Hematopoietic multipotent progenitor cell treated with erythropoietin and hydrocortisone succinate and interleukin-3 and kit ligand, for 6 days (in vitro differentiated cells): ENCODE results near the gene HDAC1.
A peak's percentile ranks its signal among the peaks of the same experiment; 100 is the strongest.
"Not testable (repeated sequence)": the region's sequence is repeated elsewhere in the genome, so short reads cannot be mapped to it uniquely, and the experiment has no call there.

Experiments
- DNase-seq: peaks from one replicate; pipeline ENCODE4 v3.0.0-alpha.2; 2015

HDAC1 gene

DNA sequence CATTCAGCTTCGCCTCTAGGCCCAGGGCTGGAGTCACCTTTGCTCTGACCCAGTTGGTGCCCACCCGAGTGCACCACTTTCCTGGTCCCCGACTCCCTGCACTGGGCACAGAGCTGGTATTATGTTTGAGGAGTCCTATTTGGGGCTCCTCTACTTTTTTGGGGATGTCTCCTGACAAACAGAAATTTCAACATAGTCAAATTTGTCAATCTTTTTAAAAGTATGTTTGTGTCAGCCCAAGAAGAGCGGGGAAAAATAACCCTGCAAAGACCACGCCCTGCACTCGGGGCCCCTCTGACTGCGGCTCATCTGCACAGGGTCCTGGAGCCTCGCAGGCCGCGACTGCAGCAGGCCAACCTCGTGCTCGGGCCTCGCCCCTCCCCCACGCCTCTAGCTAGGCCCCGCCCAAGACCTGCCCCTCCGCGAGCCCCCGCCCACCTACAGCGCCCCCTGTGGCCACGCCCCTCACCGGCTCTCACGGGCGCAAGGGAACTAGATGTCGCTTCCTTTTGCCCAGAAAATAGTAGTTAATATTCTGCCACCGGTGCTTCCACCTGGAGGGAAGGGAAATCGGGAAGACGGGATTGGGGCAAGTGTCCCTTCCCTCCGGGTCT is 59.0 kb downstream of the HDAC1 start:
- DNase-seq: peak; percentile 89

DNA sequence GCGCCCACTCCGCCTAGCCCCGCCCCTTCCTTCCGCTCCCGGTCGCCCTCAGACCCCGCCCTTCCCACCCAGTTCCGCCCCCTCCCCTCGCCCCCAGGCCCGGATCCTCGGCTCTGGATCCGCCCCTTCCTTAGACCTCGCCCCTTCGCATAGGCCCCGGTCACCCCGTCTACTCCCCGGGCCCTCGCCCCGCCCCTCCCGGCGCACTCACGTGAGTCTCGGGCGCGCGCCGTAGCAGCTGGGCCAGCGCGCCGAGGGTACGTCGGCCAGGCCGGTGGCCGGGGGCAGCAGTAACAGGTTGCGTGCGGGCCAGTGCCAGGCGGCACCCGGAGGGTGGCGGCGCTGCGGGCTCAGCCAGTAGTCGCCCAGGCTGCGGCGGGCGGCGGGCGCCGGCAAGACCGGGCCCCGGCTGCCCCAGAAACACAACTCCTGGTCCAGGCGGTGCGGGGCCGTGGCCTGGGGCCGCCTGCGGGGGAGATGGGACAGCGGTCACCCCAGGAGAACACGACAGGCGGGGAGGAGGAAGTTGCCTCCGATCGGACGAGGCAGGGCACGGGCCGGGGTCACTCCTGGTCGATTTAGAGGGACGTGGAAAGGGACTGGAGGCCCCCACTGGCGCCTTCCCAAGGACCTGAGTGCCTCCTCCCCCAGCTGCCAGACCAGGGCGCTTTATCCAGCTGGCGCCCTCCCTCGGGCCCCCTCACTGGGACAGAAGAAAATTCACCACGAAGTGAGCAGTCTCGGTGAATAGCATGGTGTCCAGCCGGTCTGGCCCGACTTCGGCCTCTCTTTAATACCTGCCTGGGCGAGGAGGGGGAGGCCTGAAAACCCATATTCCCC is 59.7 kb downstream of the HDAC1 start:
- peak; percentile 97 for DNase-seq

DNA sequence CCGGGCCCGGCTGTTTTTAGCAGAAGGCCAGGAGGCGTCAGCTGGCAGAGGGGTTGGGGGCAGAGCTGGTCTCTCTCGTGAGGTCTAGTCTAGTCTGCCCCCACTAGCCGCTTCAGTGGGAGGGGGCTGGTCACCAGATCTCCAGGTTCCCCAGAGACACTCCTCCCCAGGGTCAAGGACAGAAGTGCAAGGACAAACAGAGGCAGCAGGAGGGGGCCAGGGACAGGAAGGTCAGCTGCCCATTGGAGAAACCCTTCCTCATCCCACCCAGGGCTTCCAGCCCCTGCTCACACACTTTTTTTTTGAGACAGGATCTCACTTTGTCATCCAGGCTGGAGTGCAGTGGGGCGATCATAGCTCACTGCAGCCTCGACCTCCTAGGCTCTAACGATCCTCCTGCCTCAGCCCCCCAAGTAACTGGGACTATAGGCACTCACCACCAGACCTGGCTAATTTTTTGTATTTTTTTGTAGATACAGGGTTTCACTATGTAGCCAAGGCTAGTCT is 60.4 kb downstream of the HDAC1 start:
- DNase-seq: no peak

DNA sequence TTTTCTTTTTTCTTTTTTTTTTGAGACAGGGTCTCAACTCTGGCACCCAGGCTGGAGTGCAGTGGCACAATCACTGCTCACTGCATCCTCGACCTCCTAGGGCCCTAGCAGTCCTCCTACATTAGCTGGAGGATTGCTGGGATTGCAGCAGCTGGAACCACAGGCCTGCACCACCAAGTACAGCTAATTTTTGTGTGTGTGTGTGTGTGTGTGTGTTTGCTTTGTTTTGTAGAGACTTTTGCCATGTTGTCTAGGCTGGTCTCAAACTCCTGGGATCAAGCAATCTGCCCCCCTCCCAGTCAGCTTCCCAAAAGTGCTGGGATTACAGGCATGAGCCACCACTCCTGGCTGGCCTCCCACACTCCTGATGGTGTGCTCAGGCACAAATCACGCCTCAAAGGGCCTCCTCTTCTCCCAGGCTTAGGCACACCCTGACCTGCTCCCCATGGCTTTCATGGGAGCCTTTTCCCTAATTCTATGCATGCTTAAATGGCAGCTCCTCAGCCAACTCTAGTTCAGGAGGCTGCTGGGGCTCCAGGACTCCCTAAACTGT is 61.0 kb downstream of the HDAC1 start:
- no peak for DNase-seq

DNA sequence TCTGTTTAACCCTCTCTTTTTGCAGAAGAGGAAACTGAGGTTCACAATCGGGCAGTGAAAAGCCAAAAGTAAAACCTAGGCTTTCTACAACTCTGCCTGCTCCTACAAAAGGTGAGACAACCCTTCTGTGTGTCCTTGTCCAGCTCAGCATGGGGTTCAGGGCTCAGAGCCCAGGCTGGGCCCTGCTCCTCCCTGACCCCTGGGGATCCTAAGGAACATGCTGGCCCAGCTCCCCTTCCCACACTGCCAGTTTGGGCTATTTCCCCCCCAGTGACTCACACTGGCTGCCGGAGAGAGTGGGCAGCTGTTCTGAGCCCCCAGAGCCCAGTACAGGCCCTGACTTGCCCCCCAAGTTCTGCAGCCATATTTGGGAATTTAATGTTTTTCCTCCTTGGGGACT is 61.5 kb downstream of the HDAC1 start:
- DNase-seq: no peak

DNA sequence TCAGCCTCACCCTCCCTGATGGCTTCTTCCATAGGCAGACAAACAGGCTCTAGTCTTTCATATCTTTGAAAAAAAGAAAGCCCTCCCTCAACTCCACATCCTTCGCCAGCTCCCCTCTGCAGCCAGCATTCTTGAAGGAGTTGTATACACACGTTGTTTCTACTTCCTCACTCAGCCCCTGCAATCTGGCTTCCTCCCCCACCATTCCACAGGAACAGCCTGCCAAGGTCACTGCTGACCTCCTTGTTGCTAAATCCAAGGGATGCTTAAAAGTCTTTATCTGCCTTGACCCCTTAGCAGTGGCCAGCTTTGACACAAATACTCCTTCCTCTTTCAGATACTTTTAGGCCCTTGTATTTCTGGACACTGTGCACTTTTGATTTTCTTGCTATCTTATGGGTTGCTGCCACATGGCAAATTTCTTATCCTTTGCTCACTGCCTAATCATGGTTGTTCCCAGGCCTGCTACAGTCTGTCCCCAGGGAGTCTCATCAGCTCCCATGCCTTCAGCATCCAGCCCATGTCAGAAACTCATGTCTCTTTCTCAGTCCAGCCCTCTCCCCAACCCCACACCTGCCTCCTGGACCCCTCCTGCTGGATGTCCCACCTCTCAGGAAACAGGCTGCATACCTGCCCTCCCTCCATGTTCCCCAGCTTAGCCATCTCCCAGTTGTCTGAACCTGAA is 62.1 kb downstream of the HDAC1 start:
- DNase-seq: no peak

DNA sequence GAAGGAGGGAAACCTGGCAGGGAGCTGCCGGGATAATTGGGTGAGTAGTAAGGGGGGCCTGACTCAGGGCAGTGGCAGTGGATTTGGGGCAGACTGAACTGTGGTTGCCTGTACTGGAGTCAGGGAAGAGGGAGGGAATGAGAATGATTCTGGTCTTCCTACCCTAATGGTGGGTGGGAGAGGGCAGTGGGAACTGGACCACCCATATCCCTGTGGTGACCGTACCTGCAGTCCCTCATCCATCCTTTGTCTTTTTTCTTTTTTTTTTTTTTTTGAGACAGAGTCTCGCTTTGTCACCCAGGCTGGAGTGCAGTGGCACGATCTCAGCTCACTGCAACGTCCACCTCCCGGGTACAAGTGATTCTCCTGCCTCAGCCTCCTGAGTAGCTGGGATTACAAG is 63.9 kb downstream of the HDAC1 start:
- DNase-seq: not testable (repeated sequence)

DNA sequence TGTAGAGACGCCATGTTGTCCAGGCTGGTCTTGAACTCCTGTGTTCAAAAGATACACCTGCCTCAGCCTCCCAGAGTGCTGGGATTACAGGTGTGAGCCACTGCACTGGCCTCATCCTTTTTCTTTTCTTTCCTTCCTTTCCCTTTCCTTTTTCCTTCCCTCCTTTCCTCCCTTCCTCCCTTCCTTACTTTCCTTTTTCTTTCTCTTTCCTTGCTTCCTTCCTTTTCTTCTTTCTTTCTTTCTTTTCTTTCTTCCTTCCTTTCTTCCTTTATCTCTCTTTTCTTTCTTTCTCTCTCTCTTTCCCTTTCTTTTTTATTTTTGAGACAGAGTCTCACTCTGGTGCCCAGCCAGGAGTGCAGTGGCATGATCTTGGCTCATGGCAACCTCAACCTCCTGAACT is 64.6 kb downstream of the HDAC1 start:
- DNase-seq: no peak

DNA sequence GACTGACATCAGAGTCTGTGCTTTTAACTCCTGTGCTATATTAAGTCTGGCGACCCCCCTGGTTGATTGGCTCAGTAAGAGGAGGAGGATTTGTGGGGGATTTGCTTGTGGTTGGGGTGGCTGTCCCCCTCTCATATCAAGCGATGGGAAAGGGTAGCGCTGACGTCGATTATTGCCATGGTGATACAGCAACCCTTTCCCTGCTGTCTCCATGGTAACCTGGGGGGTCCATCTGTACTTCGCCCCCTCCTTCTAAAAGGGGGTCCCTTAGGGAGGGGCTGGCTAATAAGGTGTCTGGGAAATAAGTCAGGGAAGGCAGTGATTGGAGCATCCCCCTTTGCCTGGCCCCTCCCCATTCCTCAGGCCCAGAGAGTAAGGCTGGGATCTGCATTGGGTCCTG is 65.7 kb downstream of the HDAC1 start:
- DNase-seq: no peak

DNA sequence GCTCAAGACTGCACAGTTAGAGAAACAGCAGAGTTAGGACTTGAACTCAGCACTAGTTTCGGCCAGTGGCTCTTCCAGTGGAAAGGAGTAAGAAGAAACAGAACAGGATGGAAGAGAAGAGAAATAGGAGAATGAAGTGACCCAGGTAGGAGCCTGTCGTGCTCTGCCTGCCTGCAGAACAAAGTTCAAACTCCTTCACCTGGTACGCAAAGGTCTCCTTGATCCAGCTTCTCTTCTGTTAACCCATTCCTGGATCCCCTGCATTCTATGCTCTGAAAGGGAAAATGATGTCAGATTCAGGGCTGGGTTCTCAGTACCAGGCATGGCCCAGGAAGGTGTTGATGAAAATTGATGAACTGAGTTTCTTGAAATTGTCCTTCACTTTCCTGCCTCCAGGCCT is 66.6 kb downstream of the HDAC1 start:
- DNase-seq: no peak

DNA sequence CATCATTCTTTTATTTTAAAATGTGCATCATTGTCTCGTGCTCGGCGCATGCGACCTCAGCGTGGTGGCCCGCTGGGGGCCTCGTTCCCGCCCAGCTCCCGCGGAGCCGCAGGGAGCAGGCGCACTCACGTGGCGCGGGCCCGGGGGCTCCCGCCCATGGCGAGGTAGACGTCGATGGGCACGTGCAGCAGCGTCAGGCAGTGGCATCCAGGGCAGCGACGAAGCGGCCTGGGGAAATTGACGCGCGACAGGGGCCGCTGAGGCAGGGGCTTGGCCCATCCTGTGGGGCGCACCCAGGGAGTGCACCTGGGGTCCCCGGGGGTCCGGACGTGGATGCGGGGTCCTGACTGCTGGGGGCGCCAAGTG is 69.4 kb downstream of the HDAC1 start:
- no peak for DNase-seq

DNA sequence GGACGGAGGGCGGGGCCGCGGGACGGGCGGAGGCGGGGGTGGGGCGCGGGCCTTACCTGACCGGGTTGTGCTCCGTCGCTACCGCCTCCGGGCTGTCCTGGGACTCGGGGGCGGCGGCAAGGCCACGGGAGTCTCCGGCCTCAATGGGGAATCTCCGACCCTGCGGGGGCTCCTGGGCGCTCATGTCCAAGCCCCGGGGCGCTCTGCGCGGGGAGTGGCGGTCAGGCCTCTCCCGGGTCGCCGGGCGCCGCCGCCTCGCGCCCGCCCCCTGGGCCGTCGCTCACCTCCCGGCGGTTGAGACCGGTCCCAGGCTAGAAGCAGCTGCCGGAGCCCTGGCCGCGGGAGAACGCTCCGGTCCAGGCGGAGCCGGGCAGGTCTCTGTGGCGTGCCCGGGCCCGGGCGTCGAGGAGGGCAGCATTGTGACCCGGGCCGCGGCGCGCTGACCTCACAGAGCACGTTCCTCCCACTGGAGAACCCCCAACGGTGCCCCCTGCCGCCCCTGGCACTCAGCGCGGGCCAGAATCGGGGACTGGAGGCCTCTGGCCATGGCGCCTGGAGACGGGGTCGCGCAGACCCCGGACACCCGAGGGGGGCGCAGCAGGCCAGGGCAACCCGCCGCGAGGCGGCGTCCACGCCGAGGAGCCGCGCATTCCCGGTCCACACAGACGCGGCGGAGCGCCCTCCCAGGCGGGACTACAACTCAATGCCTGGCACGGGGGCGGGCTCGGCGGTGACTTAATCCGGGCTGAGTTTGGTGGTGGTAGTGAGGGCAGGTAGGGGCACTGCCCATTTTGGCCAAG is 70.0 kb downstream of the HDAC1 start:
- peak; percentile 55 for DNase-seq

DNA sequence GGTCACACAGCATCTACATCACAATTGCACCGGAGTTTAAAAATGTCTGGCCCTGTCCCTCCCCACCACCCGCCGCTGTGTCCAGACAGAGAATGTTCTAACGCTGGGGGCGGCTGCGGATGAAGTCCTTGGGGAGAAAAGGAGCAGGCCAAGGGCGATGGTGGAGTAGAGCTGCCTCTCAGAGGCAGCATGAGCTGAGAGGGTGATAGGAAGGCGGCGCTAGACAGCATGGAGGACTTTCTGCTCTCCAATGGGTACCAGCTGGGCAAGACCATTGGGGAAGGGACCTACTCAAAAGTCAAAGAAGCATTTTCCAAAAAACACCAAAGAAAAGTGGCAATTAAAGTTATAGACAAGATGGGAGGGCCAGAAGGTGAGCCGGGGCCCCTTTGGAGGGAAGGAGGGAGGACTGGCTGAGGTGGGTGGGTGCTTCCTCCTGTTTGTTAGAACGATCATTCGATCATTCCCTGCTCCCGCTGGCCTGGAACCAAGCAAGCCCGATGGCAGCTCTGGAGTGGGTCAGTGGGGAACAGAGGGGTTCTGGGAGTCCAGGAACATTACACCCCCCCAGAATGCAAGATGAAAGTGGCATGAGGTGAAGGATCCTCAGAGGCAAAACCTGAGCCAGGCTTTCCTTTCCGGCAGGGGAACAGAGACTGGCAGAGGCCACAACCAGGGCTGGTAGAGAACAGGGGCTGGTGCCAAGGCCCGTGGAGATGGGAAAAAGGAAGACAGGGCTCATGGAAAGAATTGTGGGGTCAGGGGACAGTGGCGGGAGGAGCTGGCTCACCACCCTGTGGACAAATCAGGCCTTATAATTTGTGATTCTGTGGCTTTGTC is 70.8 kb downstream of the HDAC1 start, which contains the start of the genes FAM229A and TSSK3:
TSS of gene FAM229A (minus strand) at position 12 of the 840 bp plus-strand sequence. CDS start 394 bp downstream, outside the sequence.
TSS of gene TSSK3 (plus strand) at position 66 of the 840 bp plus-strand sequence. CDS start at position 229, 163 bp downstream.
- DNase-seq: no peak

DNA sequence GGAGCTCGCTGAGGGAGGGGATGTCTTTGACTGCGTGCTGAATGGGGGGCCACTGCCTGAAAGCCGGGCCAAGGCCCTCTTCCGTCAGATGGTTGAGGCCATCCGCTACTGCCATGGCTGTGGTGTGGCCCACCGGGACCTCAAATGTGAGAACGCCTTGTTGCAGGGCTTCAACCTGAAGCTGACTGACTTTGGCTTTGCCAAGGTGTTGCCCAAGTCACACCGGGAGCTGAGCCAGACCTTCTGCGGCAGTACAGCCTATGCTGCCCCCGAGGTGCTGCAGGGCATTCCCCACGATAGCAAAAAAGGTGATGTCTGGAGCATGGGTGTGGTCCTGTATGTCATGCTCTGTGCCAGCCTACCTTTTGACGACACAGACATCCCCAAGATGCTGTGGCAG is 71.8 kb downstream of the HDAC1 start:
- DNase-seq: no peak

DNA sequence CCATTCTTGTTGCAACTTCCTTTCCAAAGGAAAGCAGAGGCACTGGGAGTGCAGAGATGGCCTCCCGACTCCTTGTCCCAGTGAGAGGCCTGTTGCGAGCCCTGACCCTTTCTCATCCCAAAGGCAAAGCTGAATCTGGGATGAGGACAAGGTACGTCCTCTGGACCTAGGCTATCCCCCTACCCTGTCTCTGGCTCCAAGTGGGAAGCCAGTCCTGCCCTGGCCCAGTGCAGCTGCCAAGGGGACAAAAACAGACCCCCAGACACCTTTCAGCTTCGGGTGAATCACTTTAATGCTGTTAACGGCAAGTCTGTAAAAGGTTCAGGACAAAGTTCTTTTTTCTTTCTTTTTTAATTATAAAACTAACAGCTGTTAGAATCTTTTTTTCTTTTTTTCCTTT is 73.0 kb downstream of the HDAC1 start:
- no peak for DNase-seq

DNA sequence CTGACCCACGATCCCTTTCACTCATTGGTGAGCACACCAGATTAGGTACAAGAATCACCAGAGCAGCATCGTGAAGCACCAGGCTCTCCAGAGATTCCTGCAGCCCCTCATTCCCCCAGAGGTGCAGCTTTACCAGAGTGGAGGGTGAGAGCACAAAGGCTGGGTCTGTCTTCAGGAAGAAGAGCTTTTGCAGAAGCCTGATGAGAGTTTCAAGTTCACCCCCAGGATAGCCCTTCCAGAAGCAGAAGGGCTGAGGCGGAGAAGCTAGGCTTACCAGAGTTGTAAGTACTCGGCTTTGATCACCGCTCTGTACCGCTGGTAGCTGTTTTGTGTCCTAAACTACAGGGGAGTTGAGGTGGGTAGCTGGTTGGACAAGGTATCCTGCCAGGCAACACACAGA is 73.6 kb downstream of the HDAC1 start:
- DNase-seq: no peak

DNA sequence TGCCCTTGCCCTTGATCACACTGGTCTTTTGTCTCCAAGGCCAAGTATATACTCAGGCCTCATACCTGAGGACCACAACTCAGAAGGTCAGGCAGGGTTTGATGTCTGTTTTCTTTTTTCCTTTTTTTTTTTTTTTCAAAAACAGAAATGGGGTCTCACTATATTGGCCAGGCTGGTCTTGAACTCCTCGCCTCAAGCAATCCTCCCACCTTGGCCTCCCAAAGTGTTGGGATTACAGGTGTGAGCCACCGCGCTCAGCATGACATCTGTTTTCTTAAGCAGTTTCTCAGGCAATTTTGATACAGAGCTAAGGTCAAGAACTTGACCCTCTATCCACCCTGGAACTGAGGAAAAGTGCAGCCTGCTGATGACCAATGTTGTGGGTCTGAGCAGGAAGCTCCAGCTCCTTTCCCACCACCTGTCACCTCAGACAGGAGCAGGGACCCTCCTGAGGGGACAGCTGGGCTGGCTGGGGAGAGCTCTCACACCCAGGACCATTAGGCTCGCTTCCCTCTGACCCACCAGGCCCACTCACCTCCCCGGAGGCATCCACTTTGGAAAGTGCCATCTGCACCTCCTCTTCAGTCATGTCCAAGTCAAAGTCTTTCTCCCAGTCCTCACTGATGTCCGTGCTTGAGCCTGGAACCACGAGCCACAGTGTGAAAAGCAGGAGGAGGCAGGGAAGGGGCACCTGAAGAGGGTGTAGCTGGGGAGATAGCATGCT is 76.2 kb downstream of the HDAC1 start:
- no peak for DNase-seq

DNA sequence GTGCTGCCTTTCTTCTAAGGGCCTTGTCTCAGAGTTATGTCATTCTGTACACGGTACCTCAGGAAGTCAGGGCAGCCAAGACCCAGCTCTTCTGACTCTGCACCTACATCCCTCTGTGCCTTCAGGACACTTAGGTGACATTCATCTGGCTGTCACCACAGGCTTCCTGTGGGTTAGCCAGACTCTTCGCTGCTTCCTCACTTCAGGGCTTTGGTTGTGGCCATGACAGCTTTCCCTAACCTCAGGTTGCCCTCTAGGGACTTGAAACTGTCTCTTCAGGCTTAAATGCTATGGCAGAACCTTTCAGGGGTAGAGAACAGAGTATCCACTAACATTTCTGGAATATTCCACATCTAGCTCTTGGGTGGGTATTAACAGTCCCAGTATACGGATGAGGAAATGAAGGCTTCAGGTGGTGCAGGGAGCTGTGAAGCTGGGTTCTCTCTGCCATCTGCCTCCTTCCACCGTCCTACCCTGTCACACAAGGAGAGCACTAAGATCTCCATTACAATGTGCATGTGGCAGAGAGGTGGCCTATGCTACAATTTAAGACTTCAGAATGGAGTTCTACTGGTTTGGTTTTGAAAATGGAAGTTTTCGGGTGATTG is 80.4 kb downstream of the HDAC1 start:
- DNase-seq: peak; percentile 54

DNA sequence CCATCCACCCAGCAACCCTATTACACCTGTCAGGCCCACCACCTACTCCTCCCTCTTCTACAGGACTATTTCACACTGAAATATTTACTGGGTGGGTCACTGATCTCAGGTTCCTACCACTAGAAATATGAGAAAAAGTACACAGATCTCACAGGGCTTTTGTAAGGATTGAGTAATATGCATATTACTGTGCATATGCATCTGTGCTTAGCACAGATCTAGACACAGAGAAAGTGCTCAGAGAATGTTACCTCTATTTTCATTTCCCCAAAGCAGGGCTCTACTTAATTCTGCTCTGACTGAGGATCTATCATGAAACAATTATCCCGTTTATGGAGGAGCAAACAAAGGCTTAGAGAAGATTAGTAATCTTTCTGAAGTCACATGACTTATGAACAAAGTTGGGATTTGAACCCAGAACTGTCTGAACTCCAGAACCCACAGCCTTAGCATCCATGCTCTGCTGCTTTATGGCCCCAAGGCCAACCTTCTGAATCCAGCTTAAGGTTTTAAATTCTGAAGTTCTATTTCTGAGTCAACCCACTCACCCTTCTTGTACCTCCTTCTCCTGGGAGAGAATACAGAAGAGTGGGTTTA is 82.2 kb downstream of the HDAC1 start:
- no peak for DNase-seq

DNA sequence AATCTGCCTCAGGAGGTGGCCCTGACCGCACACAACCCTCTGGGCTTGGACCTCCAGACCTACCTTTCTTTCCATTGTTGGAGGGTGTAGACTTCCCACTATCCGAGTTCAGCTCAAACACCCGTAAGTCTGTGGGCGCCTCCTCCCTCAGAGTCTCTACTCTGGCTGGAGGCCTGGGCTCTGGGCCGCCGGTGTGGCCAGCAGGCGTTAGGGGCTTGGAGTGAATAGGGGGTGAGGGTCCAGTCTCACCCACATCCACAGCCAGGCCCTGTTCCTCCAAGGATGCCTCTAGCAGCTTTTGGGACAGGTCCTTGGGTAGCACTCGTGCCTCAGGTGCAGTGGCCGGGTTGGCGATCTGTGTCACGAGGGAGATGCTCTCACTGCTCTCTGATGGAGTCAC is 84.3 kb downstream of the HDAC1 start:
- no peak for DNase-seq
